ENCODE measurements around the gene SPEM1. TPM values are rescaled to one million over a fixed set of nuclear protein-coding genes. Genes with fewer than 3 reads are reported as not detected.

The SPEM1 gene
- total RNA-seq: not detected in 2 replicates

DNA sequence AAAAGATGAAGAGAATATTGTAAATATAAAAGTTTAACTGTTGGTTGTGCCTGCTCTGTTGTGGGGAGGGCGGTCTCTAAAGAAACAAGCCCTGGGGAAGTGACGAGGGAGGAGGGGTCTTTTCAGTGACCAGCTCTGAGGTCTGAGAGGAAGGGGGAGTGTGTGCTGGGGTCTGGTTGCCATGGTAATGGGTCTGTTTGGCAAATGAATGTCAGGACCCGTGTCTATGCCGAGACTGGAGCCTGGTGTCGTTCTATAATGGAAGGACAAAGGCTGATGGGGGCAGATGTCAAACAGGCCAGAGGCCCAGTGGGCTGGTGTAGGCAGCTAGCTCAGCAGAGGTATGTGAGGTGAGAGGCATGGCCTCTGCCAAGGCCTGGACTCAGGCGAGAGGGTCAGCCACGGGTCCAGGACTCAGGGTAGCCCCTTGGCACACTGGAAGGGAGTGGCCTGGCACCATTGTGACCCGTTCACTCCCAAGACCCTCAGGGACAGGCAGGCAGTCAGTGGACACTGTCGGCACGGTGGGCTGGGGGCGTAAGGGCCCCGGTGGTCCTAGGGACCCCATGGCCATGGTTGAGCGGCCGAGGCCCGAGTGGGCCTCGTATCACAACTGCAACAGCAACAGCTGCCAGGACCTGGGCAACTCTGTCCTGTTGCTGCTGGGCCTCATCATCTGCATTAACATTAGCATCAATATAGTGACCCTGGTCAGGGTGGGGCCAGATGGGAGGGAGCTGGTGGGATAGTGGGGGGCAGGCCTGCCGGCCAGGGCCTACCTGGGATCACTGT is at the start of gene SPEM1:
Gene SPEM1, plus strand, starts transcription at position 506 of the 792 bp plus-strand sequence. Its CDS starts 61 bp downstream, at position 567.

DNA sequence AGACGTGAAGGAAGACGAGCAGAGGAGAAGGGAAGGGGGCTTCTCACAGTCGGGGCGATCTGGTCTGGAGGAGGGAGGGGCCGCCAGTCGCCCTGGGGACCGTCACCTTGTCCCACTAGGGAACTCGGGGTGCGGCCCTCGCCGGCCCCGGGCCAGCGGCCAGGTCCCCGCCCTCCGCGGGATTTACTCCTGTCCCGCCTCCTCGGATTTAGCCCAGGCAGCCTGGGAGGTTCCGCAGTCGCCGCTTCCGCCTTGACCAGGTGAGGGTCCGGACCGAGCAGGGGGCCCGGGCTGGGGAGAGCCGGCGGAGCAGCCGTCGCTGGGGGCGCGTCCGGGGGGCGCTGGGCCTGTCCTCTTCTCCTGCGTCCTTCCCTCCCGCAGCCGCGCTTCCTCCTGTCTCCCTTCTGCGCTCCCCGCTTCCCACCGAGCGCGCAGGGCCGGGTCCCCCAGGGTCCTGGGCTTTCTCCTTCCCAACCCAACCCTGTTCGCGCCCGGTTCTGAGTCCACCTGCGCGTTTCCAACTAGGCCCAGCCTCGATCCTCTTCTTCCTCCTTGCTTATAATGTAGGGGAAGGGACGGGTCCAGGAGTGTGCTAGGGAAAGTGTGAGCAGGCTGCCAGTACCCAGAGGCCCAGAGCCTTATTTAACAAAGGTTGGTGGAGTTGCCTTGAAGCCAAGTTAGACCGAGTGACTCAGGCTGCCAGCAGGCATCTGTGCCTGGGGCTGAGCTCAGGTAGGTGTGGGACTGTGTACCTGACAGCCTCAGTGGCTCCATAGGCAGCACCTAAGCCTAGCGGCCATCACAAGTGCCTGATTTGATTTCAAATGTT is 39.1 kb upstream of the SPEM1 start, which contains the start of gene TNK1:
Gene TNK1, plus strand, starts transcription at position 235 of the 829 bp plus-strand sequence. CDS start 1,838 bp downstream, outside the sequence.

DNA sequence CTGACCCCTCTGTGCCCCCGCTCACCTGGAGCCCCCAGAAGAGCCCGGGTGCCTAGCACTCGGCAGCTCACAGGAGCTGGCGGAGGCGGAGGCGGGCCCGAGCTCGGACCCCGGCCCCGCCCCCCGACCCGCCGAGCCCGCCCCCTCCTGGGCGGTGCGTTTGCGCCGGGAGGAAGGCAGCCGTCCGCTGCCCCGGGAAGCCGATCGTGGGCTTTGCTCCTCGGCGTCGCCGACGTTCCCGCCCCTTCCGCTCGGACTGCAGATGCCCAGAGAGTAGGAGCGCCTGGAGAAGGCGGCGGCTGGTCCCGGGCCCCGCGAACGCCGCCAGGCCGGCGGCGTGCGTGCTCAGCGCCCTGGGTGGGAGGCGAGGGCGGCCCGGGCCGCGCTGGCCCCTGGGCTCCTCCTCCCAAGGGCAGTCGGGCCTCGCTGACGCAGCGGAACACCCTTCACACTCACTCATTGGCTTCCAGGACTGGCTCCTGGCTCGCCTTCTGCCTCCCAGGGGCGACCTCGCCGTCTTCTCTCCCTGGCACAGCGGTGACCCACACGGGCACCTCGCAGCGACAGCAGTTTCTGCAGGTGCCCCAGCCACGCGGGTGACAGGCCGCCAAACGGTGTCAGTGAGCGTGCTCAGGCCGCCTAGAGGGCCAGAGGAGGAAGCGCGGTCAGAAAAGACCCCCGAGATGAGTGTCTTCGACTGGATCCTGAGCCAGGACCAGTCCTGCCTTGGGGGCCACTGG is 25.5 kb upstream of the SPEM1 start, which contains the start of gene PLSCR3:
Gene PLSCR3, minus strand, starts transcription at position 74 of the 740 bp plus-strand sequence. CDS start 415 bp downstream, outside the sequence.

DNA sequence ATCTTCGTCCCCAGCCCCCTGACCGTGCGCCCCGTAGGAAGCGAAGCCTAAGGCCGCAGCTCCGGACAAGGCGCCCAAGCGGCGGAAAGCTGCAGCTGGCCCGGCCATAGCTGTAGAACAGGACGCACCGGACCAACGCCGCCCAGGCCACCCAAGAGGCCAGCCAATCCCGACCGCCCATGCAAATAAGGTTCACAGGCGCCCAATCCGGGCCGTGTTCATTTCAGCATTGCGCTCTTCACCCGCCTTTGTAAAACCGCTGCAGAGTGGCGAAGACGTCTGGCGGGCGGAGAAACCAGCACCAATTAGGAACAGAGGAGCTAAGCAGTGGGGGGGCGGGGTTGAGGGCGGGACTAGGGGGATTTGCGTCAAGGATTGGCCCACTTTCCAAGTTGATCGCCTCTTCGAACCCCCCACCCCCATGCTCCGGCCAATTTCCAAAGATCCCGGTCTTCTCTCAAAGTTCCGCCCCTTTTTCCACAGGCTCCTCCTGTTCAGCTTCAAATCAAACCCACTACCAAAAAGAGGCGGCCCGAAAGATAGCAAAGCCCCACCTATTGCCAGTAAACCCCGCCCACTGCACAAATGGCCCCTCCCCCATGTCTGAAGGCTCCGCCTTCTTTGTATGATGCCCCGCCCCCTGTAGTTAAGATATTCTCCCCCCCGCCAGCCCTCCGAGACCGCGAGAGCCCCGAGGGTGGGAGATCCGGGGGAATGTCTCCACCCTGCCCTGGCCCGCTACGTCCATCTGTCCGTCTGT is 16.0 kb upstream of the SPEM1 start, which contains the start of gene TMEM256:
Gene TMEM256, minus strand, starts transcription at position 121 of the 760 bp plus-strand sequence. Its CDS starts 13 bp downstream, at position 108.

GRCh38 chr17:7407485-7408251 is 12.5 kb upstream of the SPEM1 start, which contains the start of gene NLGN2:
Gene NLGN2, plus strand, starts transcription at chr17:7407845. Its CDS starts 411 bp downstream, at chr17:7408256.

DNA sequence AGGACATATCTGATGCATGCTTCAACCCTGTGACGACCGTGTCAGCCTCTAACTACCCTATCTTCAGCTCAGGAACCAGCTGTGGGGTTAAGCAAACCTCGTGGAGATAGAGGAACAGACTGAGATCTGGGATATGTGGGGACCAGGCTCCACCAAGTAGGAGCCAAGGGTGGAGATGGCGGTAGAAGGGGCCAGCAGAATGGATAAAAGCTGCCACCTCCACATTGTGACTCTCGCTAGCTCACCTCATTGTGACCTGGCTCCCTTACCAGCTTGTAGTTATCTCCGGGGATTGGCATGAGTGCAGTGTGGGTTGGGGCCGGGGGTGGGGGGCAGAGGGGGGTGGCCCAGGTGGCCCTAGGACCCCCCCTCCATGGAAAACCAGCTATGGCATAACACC is 5.2 kb downstream of the SPEM1 start, which contains the start of gene SPEM2:
Gene SPEM2, plus strand, starts transcription at position 301 of the 400 bp plus-strand sequence. Its CDS starts 73 bp downstream, at position 374.

GRCh38 chr17:7428557-7428956 is 8.4 kb downstream of the SPEM1 start, which contains the start of gene SPEM3:
Gene SPEM3, plus strand, starts transcription at chr17:7428857. Its CDS starts 46 bp downstream, at chr17:7428903.

GRCh38 chr17:7439462-7440112 is 19.5 kb downstream of the SPEM1 start, which contains the start of gene FGF11:
Gene FGF11, plus strand, starts transcription at chr17:7439512. Its CDS starts 109 bp downstream, at chr17:7439621.

DNA sequence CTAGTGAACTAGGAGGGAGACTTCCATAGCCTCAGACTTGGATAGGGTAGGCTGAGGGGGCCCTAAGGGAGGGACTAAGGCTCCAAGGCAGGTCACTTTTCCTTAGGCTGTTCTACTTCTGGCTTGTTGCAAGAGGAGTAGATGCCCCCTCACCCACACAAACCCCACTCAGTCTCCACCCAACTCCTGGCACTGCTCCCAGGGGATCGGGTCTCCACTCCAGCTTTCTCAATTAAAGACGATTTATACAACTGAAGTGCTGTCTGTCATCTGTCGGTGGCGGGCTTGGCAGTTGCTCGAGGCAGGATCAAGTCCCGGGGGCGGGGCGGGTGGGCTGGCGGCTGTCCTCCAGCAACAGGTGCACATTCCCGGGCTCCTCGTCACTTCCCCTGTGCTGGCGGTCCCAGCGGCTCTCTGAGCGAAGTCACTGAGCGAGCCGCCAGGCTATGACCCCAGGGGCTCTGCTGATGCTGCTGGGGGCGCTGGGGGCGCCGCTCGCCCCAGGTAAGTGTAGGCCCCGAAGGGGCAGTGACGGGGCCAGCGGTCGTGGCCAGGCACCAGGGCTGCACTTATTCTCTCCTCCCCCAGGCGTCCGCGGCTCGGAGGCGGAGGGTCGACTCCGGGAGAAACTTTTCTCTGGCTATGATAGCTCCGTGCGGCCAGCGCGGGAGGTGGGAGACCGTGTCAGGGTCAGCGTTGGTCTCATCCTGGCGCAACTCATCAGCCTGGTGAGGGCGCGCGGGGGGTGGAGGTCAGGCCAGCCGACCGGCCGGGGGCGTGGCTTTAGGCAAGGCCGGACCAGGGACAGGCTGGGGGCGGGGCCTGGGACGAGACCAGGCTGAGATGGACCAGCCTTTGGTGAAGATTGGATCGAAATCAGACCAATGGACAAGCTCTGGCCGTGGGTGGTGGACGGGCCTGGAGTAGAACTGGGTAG is 24.8 kb downstream of the SPEM1 start, which contains the start of gene CHRNB1:
Gene CHRNB1, plus strand, starts transcription at position 380 of the 937 bp plus-strand sequence. Its CDS starts 67 bp downstream, at position 447.

Other genes starting within 250 kb of the SPEM1 start
- 0.07 TPM in 1 of 2 replicates, not detected in the other for gene ASGR1, start 241.0 kb upstream of the SPEM1 start, total RNA-seq
- gene DLG4, start 200.5 kb upstream of the SPEM1 start, total RNA-seq: 1.0 and 9.3 TPM in 2 replicates
- gene ACADVL, start 200.4 kb upstream of the SPEM1 start, total RNA-seq: 172 and 221 TPM in 2 replicates
- gene DVL2, start 185.8 kb upstream of the SPEM1 start, total RNA-seq: 62.4 and 66.6 TPM in 2 replicates
- gene PHF23, start 180.9 kb upstream of the SPEM1 start, total RNA-seq: 27.0 and 32.2 TPM in 2 replicates
- gene GABARAP, start 177.9 kb upstream of the SPEM1 start, total RNA-seq: 57.8 and 81.4 TPM in 2 replicates
- gene CTDNEP1, start 168.6 kb upstream of the SPEM1 start, total RNA-seq: 26.3 and 49.0 TPM in 2 replicates
- gene ELP5, start 168.1 kb upstream of the SPEM1 start, total RNA-seq: 11.0 and 16.7 TPM in 2 replicates
- 453 and 573 TPM in 2 replicates for gene CLDN7, start 157.8 kb upstream of the SPEM1 start, total RNA-seq
- under 0.01 and 0.14 TPM in 2 replicates for gene SLC2A4, start 138.6 kb upstream of the SPEM1 start, total RNA-seq
- 0.34 and 1.1 TPM in 2 replicates for gene YBX2, start 125.7 kb upstream of the SPEM1 start, total RNA-seq
- gene EIF5A, start 112.7 kb upstream of the SPEM1 start, total RNA-seq: 435 and 611 TPM in 2 replicates
- gene GPS2, start 105.0 kb upstream of the SPEM1 start, total RNA-seq: 29.4 and 30.4 TPM in 2 replicates
- 15.7 and 22.5 TPM in 2 replicates for gene NEURL4, start 91.0 kb upstream of the SPEM1 start, total RNA-seq
- gene ACAP1, start 83.8 kb upstream of the SPEM1 start, total RNA-seq: 0.34 and 0.71 TPM in 2 replicates
- gene KCTD11, start 68.2 kb upstream of the SPEM1 start, total RNA-seq: 7.2 and 21.0 TPM in 2 replicates
- gene TMEM95, start 65.2 kb upstream of the SPEM1 start, total RNA-seq: not detected in 2 replicates
- gene TNK1, start 39.2 kb upstream of the SPEM1 start, total RNA-seq: 5.8 and 10.6 TPM in 2 replicates
- 12.6 and 28.2 TPM in 2 replicates for gene PLSCR3, start 25.8 kb upstream of the SPEM1 start, total RNA-seq
- gene TMEM256, start 16.2 kb upstream of the SPEM1 start, total RNA-seq: 26.6 and 88.9 TPM in 2 replicates
- gene NLGN2, start 12.5 kb upstream of the SPEM1 start, total RNA-seq: 1.4 and 6.1 TPM in 2 replicates
- gene SPEM2, start 5.3 kb downstream of the SPEM1 start, total RNA-seq: not detected in 2 replicates
- gene SPEM3, start 8.5 kb downstream of the SPEM1 start, total RNA-seq: not detected in 2 replicates
- gene TMEM102, start 15.1 kb downstream of the SPEM1 start, total RNA-seq: 10.3 and 10.7 TPM in 2 replicates
- 19.1 and 44.3 TPM in 2 replicates for gene FGF11, start 19.2 kb downstream of the SPEM1 start, total RNA-seq
- gene CHRNB1, start 24.7 kb downstream of the SPEM1 start, total RNA-seq: 7.6 and 14.7 TPM in 2 replicates
- gene ZBTB4, start 59.3 kb downstream of the SPEM1 start, total RNA-seq: 17.4 and 37.4 TPM in 2 replicates
- gene SLC35G6, start 61.1 kb downstream of the SPEM1 start, total RNA-seq: not detected in 2 replicates
- 75.9 and 140 TPM in 2 replicates for gene POLR2A, start 64.0 kb downstream of the SPEM1 start, total RNA-seq
- 0.34 and 2.5 TPM in 2 replicates for gene TNFSF12, start 128.7 kb downstream of the SPEM1 start, total RNA-seq
- 2.6 and 3.8 TPM in 2 replicates for gene TNFSF13, start 138.4 kb downstream of the SPEM1 start, total RNA-seq
- gene SENP3, start 141.6 kb downstream of the SPEM1 start, total RNA-seq: 76.8 and 126 TPM in 2 replicates
- 8.3 and 13.7 TPM in 2 replicates for gene CD68, start 159.3 kb downstream of the SPEM1 start, total RNA-seq
- 31.0 and 32.5 TPM in 2 replicates for gene MPDU1, start 163.5 kb downstream of the SPEM1 start, total RNA-seq
- gene SOX15, start 169.8 kb downstream of the SPEM1 start, total RNA-seq: 38.7 and 54.0 TPM in 2 replicates
- 39.1 and 51.3 TPM in 2 replicates for gene FXR2, start 194.6 kb downstream of the SPEM1 start, total RNA-seq
- 22.5 and 23.2 TPM in 2 replicates for gene SAT2, start 207.5 kb downstream of the SPEM1 start, total RNA-seq
- gene SHBG, start 209.8 kb downstream of the SPEM1 start, total RNA-seq: under 0.01 and 0.21 TPM in 2 replicates
- gene ATP1B2, start 230.6 kb downstream of the SPEM1 start, total RNA-seq: not detected in 2 replicates

Measured in nasal cavity respiratory epithelium epithelial cell of viscerocranial mucosa (primary cell).